Fibroblast of lung (primary cell): ENCODE results near the gene CTRB2. TPM values are rescaled to one million over a fixed set of nuclear protein-coding genes. Genes with fewer than 3 reads are reported as not detected.

Experiments used
- DNase-seq, 2 donors: peaks; one replicate each; pipeline versions ENCODE4 v3.0.0 to v3.0.0-alpha.2; 2010; ENCODE audit warnings: low read depth in 2 of 2
- H2AFZ ChIP-seq: 2 replicates; pipeline ENCODE4 v1.5.1; 2012; ENCODE audit warnings: low read length, control low read depth, inconsistent platforms
- H3K27ac ChIP-seq: 2 replicates; pipeline ENCODE4 v1.5.1; 2011; ENCODE audit warnings: low read length, control low read depth; ENCODE audit not compliant: insufficient read depth
- H3K27me3 ChIP-seq: 2 replicates; pipeline ENCODE4 v1.5.1; 2011; ENCODE audit warnings: mild to moderate bottlenecking, low read length; ENCODE audit not compliant: control insufficient read depth, insufficient read depth
- H3K36me3 ChIP-seq: 2 replicates; pipeline ENCODE4 v1.5.1; 2011; ENCODE audit warnings: low read length; ENCODE audit not compliant: control insufficient read depth, insufficient read depth
- H3K4me1 ChIP-seq: 2 replicates; pipeline ENCODE4 v1.5.1; 2011; ENCODE audit warnings: low read length; ENCODE audit not compliant: control insufficient read depth, insufficient read depth; ENCODE audit errors: extremely low read depth
- H3K4me2 ChIP-seq: 2 replicates; pipeline ENCODE4 v1.5.1; 2011; ENCODE audit warnings: low read length, control low read depth; ENCODE audit not compliant: insufficient read depth; ENCODE audit errors: extremely low read depth
- H3K4me3 ChIP-seq, 4 experiments: fragments of 200-600 bp in 1 of 4; sonication (generic) in 1 of 4; replicated peaks in 1 of 4; 2 replicates each; pipeline ENCODE4 v1.5.1; 2011 to 2016; ENCODE audit warnings: low read length in 4 of 4, low read depth in 3 of 4, mild to moderate bottlenecking in 3 of 4, control low read depth in 2 of 4, inconsistent platforms in 1 of 4, mixed read lengths in 1 of 4; ENCODE audit not compliant: insufficient read depth in 1 of 4; ENCODE audit errors: control extremely low read depth in 1 of 4
- H3K79me2 ChIP-seq: 2 replicates; pipeline ENCODE4 v1.5.1; 2012; ENCODE audit warnings: mild to moderate bottlenecking, low read length, inconsistent platforms; ENCODE audit not compliant: control insufficient read depth, insufficient read depth
- H3K9ac ChIP-seq: 2 replicates; pipeline ENCODE4 v1.5.1; 2011; ENCODE audit warnings: mild to moderate bottlenecking, low read length, control low read depth; ENCODE audit not compliant: insufficient read depth
- H3K9me3 ChIP-seq: 2 replicates; pipeline ENCODE4 v1.5.1; 2012; ENCODE audit warnings: low read depth, low read length; ENCODE audit not compliant: control insufficient read depth, insufficient read depth
- H4K20me1 ChIP-seq: 2 replicates; pipeline ENCODE4 v1.5.1; 2011; ENCODE audit warnings: low read length; ENCODE audit not compliant: control insufficient read depth, insufficient read depth; ENCODE audit errors: extremely low read depth
- EZH2 ChIP-seq: IDR thresholded peaks from 2 replicates; pipeline ENCODE4 v1.5.1; 2012; ENCODE audit warnings: low read length, control low read depth, mild to moderate bottlenecking; ENCODE audit errors: missing control alignments
- polyA plus RNA-seq, 2 donors: library from polyadenylated mRNA; depleted of rRNA in 1 of 2; stranded (reverse) in 1 of 2; unstranded in 1 of 2; fragments of >200 nt; gene quantifications; 2 replicates each; pipeline ENCODE4 v1.2.1, GENCODE V29; 2011 to 2012; ENCODE audit warnings: missing spikeins in 1 of 2
- total RNA-seq: library from RNA; depleted of rRNA; stranded (reverse); fragments of >200 nt; gene quantifications from 2 replicates; pipeline ENCODE4 v1.2.1, GENCODE V29; 2014
- TF ChIP-seq, protein P1 (sequence below), 2 donors: IDR thresholded peaks in 1 of 2; conservative IDR thresholded peaks in 1 of 2; 1 replicate in 1 of 2; 2 replicates in 1 of 2; pipeline ENCODE4 v1.5.1; 2011 to 2012; ENCODE audit warnings: low read length in 2 of 2, control low read depth in 1 of 2, inconsistent platforms in 1 of 2, low read depth in 1 of 2, mild to moderate bottlenecking in 1 of 2

CTRB2 gene
- total and polyA plus RNA-seq, 2 donors (not counting 1 experiment from before 2014, with no cell fraction given), result not detected

- Histone ChIP-seq H3K9me3 (no peaks in the 10 kb centered on the region), H4K20me1 (no peaks in the 10 kb centered on the region), H3K4me1 (no peaks in the 10 kb centered on the region), H3K27ac (no peak within 1 kb of the TSS), H3K27me3 (no peaks in the 10 kb centered on the region), H3K4me2 (peak within 1 kb of the TSS; percentile 59), H3K9ac (no peak within 1 kb of the TSS), H3K4me3 (no peak within 1 kb of the TSS), H3K79me2 (no peaks in the 10 kb centered on the region), H2AFZ (no peak within 1 kb of the TSS), H3K36me3 (no peaks in the 10 kb centered on the region)
- DNase-seq, result no peak
- TF ChIP-seq EZH2, result no peak
- TF ChIP-seq, protein P1, sequence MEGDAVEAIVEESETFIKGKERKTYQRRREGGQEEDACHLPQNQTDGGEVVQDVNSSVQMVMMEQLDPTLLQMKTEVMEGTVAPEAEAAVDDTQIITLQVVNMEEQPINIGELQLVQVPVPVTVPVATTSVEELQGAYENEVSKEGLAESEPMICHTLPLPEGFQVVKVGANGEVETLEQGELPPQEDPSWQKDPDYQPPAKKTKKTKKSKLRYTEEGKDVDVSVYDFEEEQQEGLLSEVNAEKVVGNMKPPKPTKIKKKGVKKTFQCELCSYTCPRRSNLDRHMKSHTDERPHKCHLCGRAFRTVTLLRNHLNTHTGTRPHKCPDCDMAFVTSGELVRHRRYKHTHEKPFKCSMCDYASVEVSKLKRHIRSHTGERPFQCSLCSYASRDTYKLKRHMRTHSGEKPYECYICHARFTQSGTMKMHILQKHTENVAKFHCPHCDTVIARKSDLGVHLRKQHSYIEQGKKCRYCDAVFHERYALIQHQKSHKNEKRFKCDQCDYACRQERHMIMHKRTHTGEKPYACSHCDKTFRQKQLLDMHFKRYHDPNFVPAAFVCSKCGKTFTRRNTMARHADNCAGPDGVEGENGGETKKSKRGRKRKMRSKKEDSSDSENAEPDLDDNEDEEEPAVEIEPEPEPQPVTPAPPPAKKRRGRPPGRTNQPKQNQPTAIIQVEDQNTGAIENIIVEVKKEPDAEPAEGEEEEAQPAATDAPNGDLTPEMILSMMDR (conservative IDR thresholded peaks at IDR 0.05 in 1 of 2, IDR thresholded peaks at IDR 0.05 in 1 of 2; ENCODE audit: low read depth in 1 of 2, low read length in 2 of 2), result no peak
Observed at GRCh38 chr16:75218256-75219076, 11.5 kb upstream of the CTRB2 start, which contains the start of gene CTRB1. Gene CTRB1 (plus strand): TSS chr16:75218988. CDS start chr16:75219008, 20 bp downstream.

- no peak overlapping the region for H2AFZ ChIP-seq
- no peak overlapping the region for H3K9ac ChIP-seq
- TF ChIP-seq, protein P1 (conservative IDR thresholded peaks at IDR 0.05 in 1 of 2, IDR thresholded peaks at IDR 0.05 in 1 of 2; ENCODE audit: low read depth in 1 of 2, low read length in 2 of 2), result no peak
- no peak for TF ChIP-seq EZH2
- no peaks in the 10 kb centered on the region for H3K36me3 ChIP-seq
- H4K20me1 ChIP-seq, result no peaks in the 10 kb centered on the region
- H3K4me1 ChIP-seq, result no peaks in the 10 kb centered on the region
- H3K4me2 ChIP-seq, result no peak overlapping the region
- no peak for DNase-seq
- H3K27me3 ChIP-seq, result no peaks in the 10 kb centered on the region
- no peak overlapping the region for H3K27ac ChIP-seq
- H3K9me3 ChIP-seq, result no peaks in the 10 kb centered on the region
- no peaks in the 10 kb centered on the region for H3K79me2 ChIP-seq
- H3K4me3 ChIP-seq, result no peak overlapping the region
Observed at GRCh38 chr16:75217389-75217851, 10.5 kb upstream of the CTRB2 start.

GRCh38 chr16:75216576-75216975 lies 9.6 kb upstream of the CTRB2 start:
- Histone ChIP-seq H3K4me2 (no peak overlapping the region), H4K20me1 (no peaks in the 10 kb centered on the region), H3K27ac (no peak overlapping the region), H3K79me2 (no peaks in the 10 kb centered on the region), H3K27me3 (no peaks in the 10 kb centered on the region), H3K4me1 (no peaks in the 10 kb centered on the region), H2AFZ (no peak overlapping the region), H3K4me3 (no peak overlapping the region), H3K9me3 (no peaks in the 10 kb centered on the region), H3K36me3 (no peaks in the 10 kb centered on the region), H3K9ac (no peak overlapping the region)
- no peak for DNase-seq
- TF ChIP-seq, protein P1 (conservative IDR thresholded peaks at IDR 0.05 in 1 of 2, IDR thresholded peaks at IDR 0.05 in 1 of 2; ENCODE audit: low read depth in 1 of 2, low read length in 2 of 2), result no peak
- no peak for TF ChIP-seq EZH2
